Heart right ventricle (tissue), 16 donors: ENCODE measurements around the gene EBNA1BP2. TPM values are rescaled to one million over a fixed set of nuclear protein-coding genes. Genes with fewer than 3 reads are reported as not detected.

Experiments used
- ATAC-seq, 8 donors: fragments of 200-7000 bp; cut with Tn5 transposase; one replicate each; pipeline ENCODE4 v1.9.1; 2020; ENCODE audit warnings: mild to moderate bottlenecking in 8 of 8, moderate library complexity in 8 of 8, moderate number of reproducible peaks in 1 of 8
- DNase-seq, 2 donors: peaks; one replicate each; pipeline ENCODE4 v3.0.0-alpha.2; 2020
- H3K27ac ChIP-seq, 10 donors: fragments of 200-600 bp; sonication (generic) in 2 of 10; one replicate each; pipeline versions ENCODE4 v1.5.0 to v1.8.0; 2020 to 2022; ENCODE audit warnings: mild to moderate bottlenecking in 3 of 10
- H3K27me3 ChIP-seq, 7 donors: fragments of 200-600 bp; one replicate each; pipeline ENCODE4 v1.8.0; 2021 to 2022; ENCODE audit warnings: mild to moderate bottlenecking in 2 of 7
- H3K36me3 ChIP-seq, 9 donors: fragments of 200-600 bp; sonication (generic) in 1 of 9; one replicate each; pipeline versions ENCODE4 v1.5.0 to v1.8.0; 2020 to 2022; ENCODE audit warnings: mild to moderate bottlenecking in 2 of 9
- H3K4me1 ChIP-seq, 9 donors: fragments of 200-600 bp; sonication (generic) in 1 of 9; one replicate each; pipeline versions ENCODE4 v1.5.0 to v1.8.0; 2020 to 2022; ENCODE audit warnings: mild to moderate bottlenecking in 4 of 9
- H3K4me3 ChIP-seq, 10 donors: fragments of 200-600 bp; sonication (generic) in 2 of 10; one replicate each; pipeline versions ENCODE4 v1.5.0 to v1.8.0; 2020 to 2022; ENCODE audit warnings: mild to moderate bottlenecking in 7 of 10, moderate library complexity in 2 of 10
- H3K9me3 ChIP-seq, 11 donors: fragments of 200-600 bp in 10 of 11; sonication (generic) in 2 of 11; one replicate each; pipeline versions ENCODE4 v1.5.0 to v1.8.0; 2013 to 2022; ENCODE audit warnings: mild to moderate bottlenecking in 2 of 11, control low read depth in 1 of 11, moderate library complexity in 1 of 11
- CTCF ChIP-seq, 9 donors: fragments of 200-600 bp; sonication (generic) in 2 of 9; IDR thresholded peaks; one replicate each; pipeline versions ENCODE4 v1.5.0 to v1.8.0; 2021 to 2022; ENCODE audit warnings: antibody characterized with exemption in 9 of 9, mild to moderate bottlenecking in 5 of 9, moderate library complexity in 1 of 9
- WGBS, 2 donors: extraction: QIAGEN DNeasy Blood & Tissue Kit; methylation state at CpG; one replicate each; pipeline ENCODE4 v1.1.7; 2013; ENCODE audit warnings: inconsistent platforms in 1 of 2; 5-methylcytosine and 5-hydroxymethylcytosine counted together
- intact Hi-C, 10 donors: fragments of 100-400 bp; cut with DNase I; formaldehyde crosslinking; loops; one replicate each; pipeline versions ENCODE4 v1.11.1 to v1.14.2; 2022
- polyA plus RNA-seq, 2 donors: library from polyadenylated mRNA; stranded (reverse); fragments of 200-250 nt; gene quantifications; one replicate each; pipeline ENCODE4 v1.2.3, GENCODE V29; 2013
- total RNA-seq, 10 donors: library from RNA; stranded (reverse); fragmentation: NEBNext Ultra II Directional in 3 of 10; extraction: Animal tissue kit (Norgen Biotek cat#: 25700) in 3 of 10; gene quantifications; one replicate each; pipeline versions ENCODE4 v1.2.1 to v1.2.4, GENCODE V29; 2021 to 2023
- donor health status: Arrhythmogenic right ventricular cardiomyopathy.
- donor health status: ischemic (EF 13 %, LVEDD 7.1; RV severe dilation, severe dysfunction).
- donor health status: healthy with polysubstance abuse.
- donor health status: DM: no; HTN: yes; CAD: no.
- donor health status: DM: no; HTN: no; CAD: no.
- donor health status: ischemic (EF 25% LVEDD 6.9; RV normal size, moderate dysfunction).
- donor health status: ischemic (EF 25% LVEDD 5.7; RV mildly dilated, moderate dysfunction).
- donor health status: healthy.
- donor health status: DM: yes; HTN: yes; CAD: no.
- donor health status: Ischemic cardiomyopathy.
- donor health status: ischemic (EF 35%, LVEDD 5.7; RV mildly dilated, moderate dysfunction).
- donor health status: nonischemic (EF 11% LVEDD 7.7; RV severe dilation, severe dysfunction).
- donor health status: DM: yes; HTN: yes; CAD: no.
- donor health status: PGD.
- donor health status: ischemic (EF 29% LVEDD 5.4; RV normal size, mild dysfunction).
- donor health status: nonischemic (EF 23%, LVEDD 6.1; RV moderate dilation, normal function).

Gene EBNA1BP2
- total and polyA plus RNA-seq, 12 donors: 18.8 to 121 (median 25.9) TPM

- intact Hi-C loops: no loop called here
Measured at GRCh38 chr1:43199093-43199726, 27.1 kb upstream of the EBNA1BP2 start.

GRCh38 chr1:43197343-43198127 is 25.4 kb upstream of the EBNA1BP2 start:
- TF ChIP-seq CTCF (IDR thresholded peaks at IDR 0.05): no peak
- H3K4me1 ChIP-seq: no peaks in the 10 kb centered on the region
- WGBS, 2 donors: 82 to 88% methylated on average over 7 of the region's 7 CpGs
- H3K36me3 ChIP-seq: no peaks in the 10 kb centered on the region
- H3K27ac ChIP-seq: no peak overlapping the region
- intact Hi-C loops: no loop called here
- peaks cover 0 to 18% (median 0%) of the 10 kb centered on the region in 11 donors for H3K9me3 ChIP-seq
- ATAC-seq: no peak
- no peaks in the 10 kb centered on the region for H3K27me3 ChIP-seq
- DNase-seq: no peak
- no peak overlapping the region for H3K4me3 ChIP-seq

More at GRCh38 chr1:43199093-43199726, 27.1 kb upstream of the EBNA1BP2 start:
- Histone ChIP-seq H3K36me3 (no peaks in the 10 kb centered on the region), H3K4me1 (no peaks in the 10 kb centered on the region), H3K4me3 (no peak overlapping the region), H3K27me3 (no peaks in the 10 kb centered on the region), H3K27ac (no peak overlapping the region), H3K9me3 (peaks cover 0 to 18% (median 0%) of the 10 kb centered on the region in 11 donors)
- ATAC-seq (no peak), DNase-seq (no peak)
- WGBS, 2 donors: 71 to 72% methylated on average over 8 of the region's 8 CpGs
- no peak for TF ChIP-seq CTCF (IDR thresholded peaks at IDR 0.05)

- ATAC-seq (no peak), DNase-seq (no peak)
Measured at GRCh38 chr1:43194509-43194908, 22.4 kb upstream of the EBNA1BP2 start.

GRCh38 chr1:43188106-43188505 is 16.0 kb upstream of the EBNA1BP2 start:
- ATAC-seq: no peak
- Histone ChIP-seq H3K36me3 (no peaks in the 10 kb centered on the region), H3K9me3 (peaks cover 0 to 24% (median 0%) of the 10 kb centered on the region in 11 donors), H3K4me3 (no peak overlapping the region), H3K4me1 (no peaks in the 10 kb centered on the region), H3K27ac (no peak overlapping the region), H3K27me3 (no peaks in the 10 kb centered on the region)
- intact Hi-C loops: no loop called here
- no peak for DNase-seq
- 55 to 90% methylated on average over 1 of the region's 1 CpG for WGBS, 2 donors
- TF ChIP-seq CTCF (IDR thresholded peaks at IDR 0.05): no peak

More at GRCh38 chr1:43194509-43194908, 22.4 kb upstream of the EBNA1BP2 start:
- Histone ChIP-seq H3K27me3 (no peaks in the 10 kb centered on the region), H3K9me3 (peaks cover 0 to 36% (median 0%) of the 10 kb centered on the region in 11 donors), H3K4me3 (no peak overlapping the region), H3K36me3 (no peaks in the 10 kb centered on the region), H3K4me1 (no peaks in the 10 kb centered on the region), H3K27ac (no peak overlapping the region)
- TF ChIP-seq CTCF (IDR thresholded peaks at IDR 0.05): no peak
- intact Hi-C loops: no loop called here
